Thoracic aorta (tissue), 2 donors: ENCODE results near the gene ZIM2. TPM values are rescaled to one million over a fixed set of nuclear protein-coding genes. Genes with fewer than 3 reads are reported as not detected.

ENCODE experiments used
- ATAC-seq: fragments of 150-250 bp; one replicate; pipeline ENCODE4 v1.8.0; 2017; ENCODE audit warnings: low read depth; ENCODE audit not compliant: insufficient number of reproducible peaks, low FRiP score
- DNase-seq: peaks from one replicate; pipeline ENCODE4 v3.0.0-alpha.2; 2020; ENCODE audit warnings: low spot score
- H3K27ac ChIP-seq, 2 donors: fragments of 200-600 bp; sonication (generic); 1 replicate in 1 of 2; 2 replicates in 1 of 2; pipeline ENCODE4 v1.5.1; 2016; ENCODE audit warnings: mild to moderate bottlenecking in 2 of 2, moderate library complexity in 2 of 2
- H3K27me3 ChIP-seq: fragments of 200-600 bp; sonication (generic); replicated peaks from 2 replicates; pipeline ENCODE4 v1.6.0; 2016; ENCODE audit warnings: mild to moderate bottlenecking; ENCODE audit not compliant: insufficient read depth
- H3K36me3 ChIP-seq: fragments of 200-600 bp; sonication (generic); one replicate; pipeline ENCODE4 v1.5.1; 2016
- H3K4me1 ChIP-seq, 2 donors: fragments of 200-600 bp; sonication (generic); 1 replicate in 1 of 2; 2 replicates in 1 of 2; pipeline versions ENCODE4 v1.5.1 to v1.6.0; 2016; ENCODE audit warnings: low read depth in 2 of 2, mild to moderate bottlenecking in 1 of 2; ENCODE audit not compliant: control insufficient read depth in 1 of 2
- H3K4me3 ChIP-seq: fragments of 200-600 bp; sonication (generic); 2 replicates; pipeline ENCODE4 v1.5.1; 2016; ENCODE audit warnings: mild to moderate bottlenecking
- H3K9me3 ChIP-seq: fragments of 200-600 bp; sonication (generic); 2 replicates; pipeline ENCODE4 v1.5.1; 2016
- total RNA-seq, 2 donors: library from RNA; depleted of rRNA; stranded (reverse); fragments of >200 nt; gene quantifications; one replicate each; pipeline versions ENCODE4 v1.1.0 to v1.2.3, GENCODE V29; 2016
- TF ChIP-seq, protein P1 (sequence below): fragments of 200-600 bp; sonication (generic); IDR thresholded peaks from one replicate; pipeline ENCODE4 v1.5.1; 2019; ENCODE audit warnings: antibody characterized with exemption

Gene ZIM2
- total RNA-seq, 2 donors from 2014 or later = 1.4 TPM; not detected in 1

GRCh38 chr19:56822755-56823154 lies 17.8 kb downstream of the ZIM2 start:
- H3K36me3 ChIP-seq = peaks cover 11% of the 10 kb centered on the region
- H3K27ac ChIP-seq = no peak overlapping the region
- ATAC-seq (no peak), DNase-seq (no peak)
- H3K27me3 ChIP-seq = no peaks in the 10 kb centered on the region
- no peak overlapping the region for H3K4me3 ChIP-seq
- TF ChIP-seq, protein P1, sequence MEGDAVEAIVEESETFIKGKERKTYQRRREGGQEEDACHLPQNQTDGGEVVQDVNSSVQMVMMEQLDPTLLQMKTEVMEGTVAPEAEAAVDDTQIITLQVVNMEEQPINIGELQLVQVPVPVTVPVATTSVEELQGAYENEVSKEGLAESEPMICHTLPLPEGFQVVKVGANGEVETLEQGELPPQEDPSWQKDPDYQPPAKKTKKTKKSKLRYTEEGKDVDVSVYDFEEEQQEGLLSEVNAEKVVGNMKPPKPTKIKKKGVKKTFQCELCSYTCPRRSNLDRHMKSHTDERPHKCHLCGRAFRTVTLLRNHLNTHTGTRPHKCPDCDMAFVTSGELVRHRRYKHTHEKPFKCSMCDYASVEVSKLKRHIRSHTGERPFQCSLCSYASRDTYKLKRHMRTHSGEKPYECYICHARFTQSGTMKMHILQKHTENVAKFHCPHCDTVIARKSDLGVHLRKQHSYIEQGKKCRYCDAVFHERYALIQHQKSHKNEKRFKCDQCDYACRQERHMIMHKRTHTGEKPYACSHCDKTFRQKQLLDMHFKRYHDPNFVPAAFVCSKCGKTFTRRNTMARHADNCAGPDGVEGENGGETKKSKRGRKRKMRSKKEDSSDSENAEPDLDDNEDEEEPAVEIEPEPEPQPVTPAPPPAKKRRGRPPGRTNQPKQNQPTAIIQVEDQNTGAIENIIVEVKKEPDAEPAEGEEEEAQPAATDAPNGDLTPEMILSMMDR = no peak
- H3K4me1 ChIP-seq = no peaks in the 10 kb centered on the region
- H3K9me3 ChIP-seq = no peaks in the 10 kb centered on the region

DNA sequence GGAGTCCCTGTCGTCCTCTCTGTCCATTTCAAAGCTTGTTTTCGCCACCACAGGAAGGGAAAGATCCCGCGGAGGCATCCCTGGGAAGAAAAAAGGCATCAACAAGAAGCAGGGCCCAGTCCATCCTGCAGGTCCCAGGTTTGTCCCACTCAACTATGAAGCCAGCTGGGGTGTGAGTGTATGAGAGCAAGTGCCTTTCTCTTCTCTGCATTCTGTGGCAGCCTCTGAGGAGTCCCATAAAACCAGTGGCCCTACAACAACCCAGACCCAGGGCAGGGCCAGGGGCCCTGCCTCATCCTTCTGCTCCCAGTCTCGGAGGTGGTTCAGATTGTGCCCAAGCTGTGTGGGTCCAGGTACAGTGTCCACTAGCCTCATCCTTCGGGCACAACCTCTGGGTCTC lies 18.9 kb downstream of the ZIM2 start:
- no peak for ATAC-seq
- Histone ChIP-seq H3K27me3 (no peaks in the 10 kb centered on the region), H3K27ac (no peak overlapping the region), H3K4me3 (no peak overlapping the region), H3K4me1 (no peaks in the 10 kb centered on the region), H3K9me3 (no peaks in the 10 kb centered on the region), H3K36me3 (peaks cover 14% of the 10 kb centered on the region)
- DNase-seq = no peak
- TF ChIP-seq, protein P1 = no peak

- ATAC-seq (no peak), DNase-seq (no peak)
- H3K27me3 ChIP-seq = no peaks in the 10 kb centered on the region
- H3K4me1 ChIP-seq = no peaks in the 10 kb centered on the region
- no peak overlapping the region for H3K4me3 ChIP-seq
- H3K27ac ChIP-seq = no peak overlapping the region
- TF ChIP-seq, protein P1 = no peak
- peaks cover 14% of the 10 kb centered on the region for H3K36me3 ChIP-seq
- no peaks in the 10 kb centered on the region for H3K9me3 ChIP-seq
Measured at GRCh38 chr19:56821209-56821608, 19.3 kb downstream of the ZIM2 start.

GRCh38 chr19:56819166-56819565 lies 21.4 kb downstream of the ZIM2 start:
- no peak overlapping the region for H3K27ac ChIP-seq
- DNase-seq (no peak), ATAC-seq (no peak)
- no peaks in the 10 kb centered on the region for H3K9me3 ChIP-seq
- no peak overlapping the region for H3K4me3 ChIP-seq
- TF ChIP-seq, protein P1 = no peak
- no peaks in the 10 kb centered on the region for H3K4me1 ChIP-seq
- peaks cover 19% of the 10 kb centered on the region for H3K36me3 ChIP-seq
- no peaks in the 10 kb centered on the region for H3K27me3 ChIP-seq

- DNase-seq (no peak), ATAC-seq (no peak)
- Histone ChIP-seq H3K36me3 (peaks cover 12% of the 10 kb centered on the region), H3K27me3 (no peaks in the 10 kb centered on the region), H3K27ac (no peak overlapping the region), H3K4me1 (no peaks in the 10 kb centered on the region), H3K4me3 (no peak overlapping the region), H3K9me3 (no peaks in the 10 kb centered on the region)
- TF ChIP-seq, protein P1 = no peak
Measured at GRCh38 chr19:56814656-56815055, 25.9 kb downstream of the ZIM2 start.
